ENCODE data around the gene CTSG.
"Not testable (repeated sequence)": the region's sequence is repeated elsewhere in the genome, so short reads cannot be mapped to it uniquely, and the experiment has no call there.

Gene CTSG, protein sequence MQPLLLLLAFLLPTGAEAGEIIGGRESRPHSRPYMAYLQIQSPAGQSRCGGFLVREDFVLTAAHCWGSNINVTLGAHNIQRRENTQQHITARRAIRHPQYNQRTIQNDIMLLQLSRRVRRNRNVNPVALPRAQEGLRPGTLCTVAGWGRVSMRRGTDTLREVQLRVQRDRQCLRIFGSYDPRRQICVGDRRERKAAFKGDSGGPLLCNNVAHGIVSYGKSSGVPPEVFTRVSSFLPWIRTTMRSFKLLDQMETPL

DNA sequence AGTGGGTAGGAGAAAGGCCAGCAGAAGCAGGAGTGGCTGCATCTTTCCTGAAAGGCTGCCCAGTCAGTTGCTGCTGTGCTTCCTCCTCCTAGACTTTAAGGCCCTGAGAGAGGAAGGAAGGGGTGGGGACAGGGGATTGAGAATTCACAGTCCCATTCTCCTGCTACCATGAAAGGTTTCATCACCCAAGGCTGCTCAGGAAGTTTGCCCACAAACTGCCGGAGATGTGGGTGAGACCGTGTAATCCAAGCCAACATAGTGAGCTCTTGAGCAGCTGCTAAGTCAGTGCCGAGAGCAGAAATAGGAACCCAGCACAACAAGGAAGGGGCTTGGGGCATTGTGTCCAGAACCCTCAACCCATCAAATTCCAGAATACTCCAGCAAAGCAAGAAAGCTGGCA lies at the start of gene CTSG:
Gene CTSG, minus strand, starts transcription at position 69 of the 400 bp plus-strand sequence. Its CDS starts 27 bp downstream, at position 42.
- DNase-seq (ENCODE audit: low read depth): no peak

DNA sequence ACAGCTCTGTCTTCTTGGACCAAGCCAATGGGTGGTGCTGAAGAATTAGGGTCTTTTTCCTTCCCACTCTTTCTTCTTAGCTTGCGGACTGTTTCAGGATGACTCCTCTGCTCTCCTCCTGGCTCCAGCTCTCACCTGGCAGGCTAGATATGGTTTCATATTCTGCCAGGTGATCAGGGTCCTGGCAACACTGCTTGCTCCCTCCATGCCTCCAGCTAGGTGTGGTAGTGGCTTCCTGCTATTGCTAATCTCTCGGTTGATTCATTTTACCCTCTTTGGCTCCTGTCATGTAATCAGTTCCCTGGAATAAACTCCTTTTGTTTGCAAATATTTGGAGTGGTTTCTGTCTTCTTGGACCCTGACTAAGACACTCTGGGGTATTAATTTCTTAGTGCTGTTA lies 37.7 kb upstream of the CTSG start:
- DNase-seq (ENCODE audit: low read depth): no peak

DNA sequence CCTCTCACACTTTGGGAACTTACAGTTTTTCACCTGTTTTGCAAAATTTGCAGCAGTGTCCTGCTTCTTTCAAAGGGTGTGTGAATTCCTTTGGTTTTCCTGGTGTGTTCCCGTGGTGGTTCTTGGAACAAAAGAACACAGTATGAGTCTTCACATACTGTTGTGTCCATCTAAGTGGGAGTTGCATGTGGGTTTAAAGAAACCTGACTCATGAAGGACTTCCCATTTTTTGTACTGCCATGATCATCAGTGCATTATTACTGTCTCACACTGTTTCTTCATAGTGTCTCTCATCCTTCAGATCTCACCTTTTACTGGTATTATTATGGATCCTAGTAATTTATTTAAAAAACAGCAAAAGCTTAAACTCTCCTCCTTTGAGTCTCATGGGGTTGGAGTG lies 37.2 kb upstream of the CTSG start:
- no peak for DNase-seq (ENCODE audit: low read depth)

DNA sequence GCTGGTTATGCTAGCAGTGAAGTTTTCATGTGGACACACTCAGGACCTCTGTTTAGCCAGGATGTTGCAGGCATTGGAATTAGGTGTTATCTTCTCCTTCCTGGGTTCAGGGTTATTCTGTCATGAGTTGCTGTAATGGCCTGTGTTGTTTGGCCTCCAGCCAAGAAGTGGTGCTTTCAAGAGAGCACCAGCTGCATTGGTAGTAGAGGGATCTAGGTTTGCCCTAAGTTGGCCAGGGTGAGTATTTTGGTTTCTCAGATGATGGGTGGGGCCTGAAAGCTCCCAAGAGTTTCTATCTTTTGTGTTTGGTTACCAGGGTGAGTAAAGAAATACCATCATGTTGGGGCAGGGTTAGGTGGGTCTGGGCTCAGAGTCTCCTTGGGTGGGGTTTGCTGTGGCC lies 36.1 kb upstream of the CTSG start:
- no peak for DNase-seq (ENCODE audit: low read depth)

DNA sequence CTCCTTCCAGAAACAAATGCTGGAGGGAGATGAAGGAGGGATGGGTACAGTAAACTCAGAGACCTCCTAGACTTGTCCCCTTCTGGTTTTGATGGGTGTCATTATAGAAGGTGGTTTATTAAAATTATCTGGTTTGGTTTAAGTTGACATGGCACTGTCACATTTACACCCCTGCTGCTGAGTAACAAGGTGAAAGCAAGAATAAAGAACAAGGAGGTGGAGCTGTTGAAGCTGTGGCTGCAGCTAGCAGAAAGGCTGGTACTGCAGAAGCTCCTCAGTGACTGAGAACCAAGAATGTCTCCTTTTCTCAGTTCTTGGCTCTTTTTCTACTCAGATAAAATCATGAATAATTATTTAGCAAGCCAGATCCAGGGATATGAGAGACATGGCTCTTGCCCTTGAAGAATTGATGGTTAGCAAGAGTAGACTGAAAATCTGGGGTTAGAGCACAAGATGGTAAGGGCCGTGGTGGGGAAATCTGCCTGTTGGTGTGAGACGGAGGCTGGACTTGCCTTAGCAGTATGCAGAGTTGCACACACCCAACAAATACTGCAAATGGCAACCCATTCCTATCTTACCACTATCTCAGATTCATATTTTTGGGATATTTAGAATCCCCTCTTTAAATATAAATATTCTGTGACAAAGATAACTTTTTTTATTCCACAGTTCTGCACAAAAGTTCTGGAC lies 33.8 kb upstream of the CTSG start, which contains the start of gene GZMH:
Gene GZMH, minus strand, starts transcription at position 31 of the 690 bp plus-strand sequence. CDS start 72 bp downstream, outside the sequence.
- no peak for DNase-seq (ENCODE audit: low read depth)

DNA sequence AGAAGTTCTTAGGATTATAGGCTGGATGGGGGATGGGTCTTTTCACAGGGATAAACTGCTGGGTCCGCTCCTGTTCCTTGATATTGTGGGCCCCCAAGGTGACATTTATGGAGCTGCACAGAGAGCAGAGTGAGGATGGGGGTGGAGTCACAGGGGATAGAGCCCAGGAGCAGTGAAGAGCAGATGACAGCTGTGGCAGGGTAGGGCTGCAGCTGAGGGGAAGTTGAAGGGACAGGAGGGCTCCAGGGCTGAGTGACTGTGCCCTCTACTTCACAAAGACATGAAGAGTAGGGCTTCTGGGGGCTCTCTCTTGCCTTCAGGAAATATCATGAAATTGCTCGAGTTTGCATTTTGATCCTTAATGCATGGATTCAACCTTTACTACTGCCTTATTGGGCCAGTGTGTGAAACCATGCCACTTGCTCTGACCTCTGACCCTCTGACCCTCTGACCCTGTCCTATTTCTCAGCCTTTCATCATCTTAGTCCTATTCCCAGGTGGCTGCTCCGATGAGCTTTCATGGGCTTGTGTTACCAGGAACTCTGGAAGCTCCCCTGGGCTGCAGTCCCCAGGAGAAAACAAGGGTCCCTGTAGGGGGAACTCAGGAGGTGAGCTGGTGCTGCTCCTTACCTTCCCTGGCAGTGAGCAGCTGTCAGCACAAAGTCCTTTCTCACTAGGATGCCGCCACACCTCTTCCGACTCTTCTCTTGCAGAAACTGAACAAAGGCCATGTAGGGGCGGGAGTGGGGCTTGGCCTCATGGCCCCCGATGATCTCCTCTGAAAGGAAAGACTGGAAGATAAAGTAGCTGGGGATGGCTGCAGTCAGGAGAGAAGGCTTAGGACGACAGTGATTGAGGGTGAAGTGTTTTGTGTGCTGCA lies 31.8 kb upstream of the CTSG start:
- DNase-seq (ENCODE audit: low read depth): no peak

DNA sequence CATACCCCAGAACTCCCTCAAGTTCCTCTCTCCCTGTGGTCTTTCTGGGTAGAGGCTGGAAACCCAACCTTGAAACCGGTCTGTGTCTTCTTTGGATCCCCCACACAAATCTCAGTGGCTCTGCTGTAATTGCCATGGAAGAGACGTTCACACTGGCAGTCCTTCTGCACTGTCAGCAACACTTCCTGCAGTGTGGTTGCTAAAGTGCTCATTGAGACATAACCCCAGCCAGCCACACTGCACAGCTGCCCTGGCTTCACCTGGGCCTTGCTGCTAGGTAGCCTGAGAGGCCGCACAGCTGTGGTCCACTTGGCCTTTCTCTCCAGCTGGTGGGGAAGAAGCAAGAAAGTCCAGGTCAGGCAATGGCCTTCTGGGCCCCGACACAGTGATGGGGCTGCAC lies 31.0 kb upstream of the CTSG start:
- DNase-seq (ENCODE audit: low read depth): no peak

DNA sequence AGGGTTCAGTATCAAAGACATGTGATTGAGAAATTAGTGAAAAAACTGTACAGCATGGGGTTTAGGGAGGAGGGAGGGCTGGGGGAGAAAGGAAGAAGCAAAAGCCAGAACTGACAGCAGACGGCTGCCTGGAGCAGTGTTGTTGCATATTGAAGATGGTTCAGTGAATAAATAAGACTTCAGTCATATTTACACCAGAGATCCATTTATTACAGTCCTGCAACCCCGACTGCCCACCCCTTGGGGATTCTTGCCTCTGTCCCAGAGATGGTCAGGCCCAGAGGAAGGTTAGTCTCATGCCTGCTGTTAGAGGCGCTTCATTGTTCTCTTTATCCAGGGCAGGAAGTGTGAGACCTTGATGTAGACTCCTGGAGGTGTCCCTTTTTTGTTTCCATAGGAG lies 30.2 kb upstream of the CTSG start:
- no peak for DNase-seq (ENCODE audit: low read depth)

DNA sequence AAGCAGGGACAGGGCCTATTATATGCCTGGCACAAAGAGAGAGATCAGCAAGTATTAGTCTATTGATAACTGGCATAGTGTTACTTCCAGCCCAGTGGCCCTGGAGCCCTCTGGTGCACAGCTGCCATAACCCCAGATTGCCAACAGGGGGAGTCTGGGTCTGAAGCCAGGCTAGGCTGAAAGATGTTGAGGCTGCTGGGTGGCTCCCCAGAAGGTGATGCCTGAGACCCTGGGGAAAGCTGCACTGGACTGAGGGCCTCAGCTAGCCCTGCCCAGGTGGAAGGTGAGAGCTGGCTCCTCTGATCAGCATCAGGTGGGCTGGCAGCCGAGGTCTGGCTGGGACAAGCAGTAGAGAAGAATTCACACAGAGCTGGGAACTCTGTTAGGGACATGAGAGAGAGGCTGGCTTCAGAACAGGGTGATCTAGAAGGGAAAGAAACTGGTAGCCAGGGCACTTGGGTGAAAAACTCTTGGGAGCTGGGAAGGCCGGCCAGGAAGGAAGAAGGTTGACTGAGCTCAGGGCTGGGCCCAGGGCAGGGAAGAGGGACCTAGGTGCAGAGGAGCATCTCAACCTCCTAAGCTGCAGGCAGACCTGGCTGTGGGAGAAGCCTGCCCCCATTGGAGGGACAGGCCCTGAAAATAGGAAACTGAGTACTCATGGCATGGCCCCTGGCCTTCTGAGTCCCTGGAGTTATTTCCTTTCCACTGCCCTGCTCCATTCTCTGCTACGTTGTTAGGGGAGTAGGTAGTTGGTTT lies 29.6 kb upstream of the CTSG start:
- no peak for DNase-seq (ENCODE audit: low read depth)

DNA sequence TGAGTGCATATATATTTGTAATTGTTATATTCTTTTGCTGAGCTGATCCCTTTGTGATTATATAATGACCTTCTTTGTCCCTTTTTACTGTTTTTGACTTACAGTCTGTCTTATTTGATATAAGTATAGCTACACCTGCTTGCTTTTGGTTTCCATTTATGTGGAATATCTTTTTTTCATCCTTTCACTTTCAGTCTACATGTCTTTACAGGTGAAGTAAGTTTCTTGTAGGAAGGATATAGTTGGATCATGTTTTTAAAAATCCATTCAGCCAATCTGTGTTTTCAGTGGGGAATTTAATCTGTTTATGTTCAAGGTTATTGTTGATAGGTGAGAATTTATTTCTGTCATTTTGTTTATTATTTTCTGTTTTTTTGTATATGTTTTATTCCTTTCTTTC lies 21.4 kb upstream of the CTSG start:
- no peak for DNase-seq (ENCODE audit: low read depth)

DNA sequence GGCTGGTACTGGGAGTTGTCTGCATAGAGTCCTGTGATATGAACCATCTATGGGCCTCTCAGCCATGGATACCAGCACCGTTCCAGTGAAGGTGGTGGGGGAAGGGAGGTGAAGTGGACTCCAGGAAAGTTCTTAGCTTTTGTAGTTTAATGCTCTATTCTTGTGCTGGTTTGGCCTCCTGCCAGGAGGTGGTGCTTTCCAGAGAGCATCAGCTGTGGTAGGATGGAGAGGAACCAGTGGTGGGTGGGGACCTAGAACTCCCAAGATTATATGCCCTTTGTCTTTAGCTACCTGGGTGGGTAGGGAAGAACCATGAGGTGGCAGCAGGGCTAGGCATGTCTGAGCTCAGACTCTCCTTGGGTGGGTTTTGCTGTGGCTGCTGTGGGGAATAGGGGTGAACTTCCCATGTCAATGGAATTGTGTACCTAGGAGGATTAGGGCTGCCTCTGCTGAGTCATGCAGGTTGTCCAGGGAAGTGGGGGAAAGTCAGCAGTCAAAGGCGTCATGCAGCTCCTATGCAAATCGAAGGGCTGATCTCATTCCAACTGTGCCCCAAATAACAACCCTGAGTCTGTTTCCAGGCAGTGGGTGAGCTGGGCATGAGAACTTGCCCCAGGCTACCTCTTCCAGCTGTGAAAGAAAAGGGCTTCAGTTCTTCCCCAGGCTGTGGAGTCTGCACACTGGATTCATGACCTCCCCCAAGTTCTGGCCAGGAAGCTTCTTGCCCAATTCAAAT lies 19.2 kb upstream of the CTSG start:
- no peak for DNase-seq (ENCODE audit: low read depth)

DNA sequence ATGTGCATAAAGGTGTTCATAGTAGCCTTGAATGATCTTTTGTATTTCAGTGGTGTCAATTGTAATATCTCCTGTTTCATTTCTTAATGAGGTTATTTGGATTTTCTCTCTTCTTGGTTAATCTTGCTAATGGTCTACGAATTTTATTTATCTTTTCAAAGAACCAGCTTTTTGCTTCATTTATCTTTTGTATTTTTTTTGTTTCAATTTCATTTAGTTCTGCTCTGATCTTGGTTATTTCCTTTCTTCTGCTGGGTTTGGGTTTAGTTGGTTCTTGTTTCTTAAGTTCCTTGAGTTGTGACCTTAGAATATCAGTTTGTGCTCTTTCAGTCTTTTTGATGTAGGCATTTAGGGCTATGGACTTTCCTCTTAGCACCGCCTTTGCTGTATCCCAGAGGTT lies 15.0 kb upstream of the CTSG start:
- not testable (repeated sequence) for DNase-seq (ENCODE audit: low read depth)

DNA sequence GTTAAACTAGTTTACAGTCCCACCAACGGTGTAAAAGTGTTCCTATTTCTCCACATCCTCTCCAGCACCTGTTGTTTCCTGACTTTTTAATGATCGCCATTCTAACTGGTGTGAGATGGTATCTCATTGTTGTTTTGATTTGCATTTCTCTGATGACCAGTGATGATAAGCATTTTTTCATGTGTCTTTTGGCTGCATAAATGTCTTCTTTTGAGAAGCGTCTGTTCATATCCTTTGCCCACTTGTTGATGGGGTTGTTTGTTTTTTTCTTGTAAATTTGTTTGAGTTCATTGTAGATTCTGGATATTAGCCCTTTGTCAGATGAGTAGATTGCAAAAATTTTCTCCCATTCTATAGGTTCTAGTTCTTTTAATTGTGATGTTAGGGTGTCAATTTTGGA lies 8.4 kb upstream of the CTSG start:
- not testable (repeated sequence) for DNase-seq (ENCODE audit: low read depth)

DNA sequence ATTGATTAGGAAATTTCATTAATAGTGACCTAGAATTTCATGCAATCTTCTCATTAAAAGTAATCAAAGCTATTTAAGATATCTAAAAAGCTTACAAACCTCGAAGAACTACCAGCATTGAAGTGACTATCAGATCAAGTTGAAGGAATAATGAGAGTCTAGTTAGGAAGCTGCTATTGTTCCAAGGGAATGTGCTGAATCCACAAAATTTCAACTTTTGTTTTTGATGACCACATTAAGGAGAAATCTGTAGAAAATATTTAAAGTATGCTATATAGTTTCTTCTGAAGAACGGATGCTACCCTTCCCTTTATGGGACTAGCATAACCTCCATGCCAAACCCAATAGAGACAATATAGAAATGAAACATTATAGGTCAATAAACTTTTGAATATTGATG lies 2.5 kb upstream of the CTSG start:
- no peak for DNase-seq (ENCODE audit: low read depth)

DNA sequence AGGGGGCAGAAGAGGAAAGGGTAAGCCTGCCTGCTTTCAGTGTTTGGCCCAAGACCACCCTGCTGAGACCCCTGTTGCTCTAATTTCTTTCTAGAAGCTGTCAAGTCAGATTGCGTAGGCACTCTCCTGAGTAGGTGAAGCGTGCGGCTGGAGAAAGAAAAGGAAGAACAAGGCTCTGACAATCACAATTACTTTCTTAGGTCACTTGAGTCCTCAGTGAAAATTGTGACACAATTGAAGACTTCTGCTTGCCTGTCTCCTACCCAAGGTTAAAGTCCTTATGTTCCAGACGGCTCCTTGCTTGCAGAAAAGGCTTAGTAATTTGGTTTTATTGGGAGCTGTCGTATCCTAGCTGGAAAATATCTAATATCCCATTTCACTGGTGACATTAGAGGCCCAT lies 721 bp upstream of the CTSG start:
- no peak for DNase-seq (ENCODE audit: low read depth)

DNA sequence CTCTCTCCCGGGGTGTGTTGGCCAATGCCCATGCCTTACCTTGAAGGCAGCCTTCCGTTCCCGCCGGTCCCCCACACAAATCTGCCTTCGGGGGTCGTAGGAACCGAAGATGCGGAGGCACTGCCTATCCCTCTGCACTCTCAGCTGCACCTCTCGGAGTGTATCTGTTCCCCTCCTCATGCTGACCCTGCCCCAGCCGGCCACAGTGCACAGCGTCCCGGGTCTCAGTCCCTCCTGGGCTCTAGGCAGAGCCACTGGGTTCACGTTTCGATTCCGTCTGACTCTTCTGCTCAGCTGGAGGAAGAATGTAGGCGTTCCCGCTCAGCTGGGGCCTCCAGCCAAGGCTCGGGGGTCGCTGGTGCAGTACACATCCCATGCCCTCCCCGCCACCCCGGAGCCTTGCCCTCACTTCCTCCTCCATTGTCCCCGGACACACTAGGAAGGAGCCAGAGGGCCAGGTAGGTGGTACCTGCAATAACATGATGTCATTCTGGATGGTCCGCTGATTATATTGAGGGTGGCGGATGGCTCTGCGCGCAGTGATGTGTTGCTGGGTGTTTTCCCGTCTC lies 1.8 kb downstream of the CTSG start:
- DNase-seq (ENCODE audit: low read depth): no peak

DNA sequence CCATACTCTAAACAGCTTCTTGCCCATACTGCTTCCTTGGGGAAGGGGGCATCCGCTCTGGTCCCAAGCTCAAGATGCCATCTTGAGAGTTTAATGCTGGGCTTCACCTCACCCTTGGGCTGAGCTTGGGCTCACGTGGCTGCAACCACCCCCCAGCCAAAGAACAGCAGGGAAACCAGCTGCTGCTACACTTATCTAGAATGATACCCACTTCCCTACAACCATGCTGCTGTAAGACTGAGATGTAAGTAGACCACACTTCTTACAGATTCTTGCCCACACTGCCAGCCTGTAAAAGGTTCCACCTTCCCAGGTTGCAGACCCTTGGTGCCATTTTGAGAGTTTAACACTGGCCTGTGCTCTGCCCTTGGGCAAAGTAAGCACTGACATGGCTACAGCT lies 9.7 kb downstream of the CTSG start:
- no peak for DNase-seq (ENCODE audit: low read depth)

DNA sequence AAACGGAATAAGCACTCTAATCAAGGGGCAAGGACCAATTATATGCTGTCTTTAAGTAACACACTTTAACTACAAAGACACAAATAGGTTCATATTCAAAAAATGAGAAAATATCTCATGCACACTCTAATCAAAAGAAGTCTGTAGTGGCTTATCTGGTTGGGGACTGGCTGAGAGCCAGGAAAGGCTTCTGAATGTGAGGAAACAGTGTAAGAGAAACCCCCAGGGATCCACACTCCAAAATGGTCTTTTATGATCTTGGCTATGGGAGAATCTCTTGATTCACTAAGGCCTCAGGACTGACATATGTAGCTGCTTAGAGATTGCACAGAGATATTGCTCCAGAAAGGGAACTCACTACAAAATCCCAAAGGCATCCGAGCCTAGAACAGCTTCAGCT lies 10.3 kb downstream of the CTSG start:
- no peak for DNase-seq (ENCODE audit: low read depth)

DNA sequence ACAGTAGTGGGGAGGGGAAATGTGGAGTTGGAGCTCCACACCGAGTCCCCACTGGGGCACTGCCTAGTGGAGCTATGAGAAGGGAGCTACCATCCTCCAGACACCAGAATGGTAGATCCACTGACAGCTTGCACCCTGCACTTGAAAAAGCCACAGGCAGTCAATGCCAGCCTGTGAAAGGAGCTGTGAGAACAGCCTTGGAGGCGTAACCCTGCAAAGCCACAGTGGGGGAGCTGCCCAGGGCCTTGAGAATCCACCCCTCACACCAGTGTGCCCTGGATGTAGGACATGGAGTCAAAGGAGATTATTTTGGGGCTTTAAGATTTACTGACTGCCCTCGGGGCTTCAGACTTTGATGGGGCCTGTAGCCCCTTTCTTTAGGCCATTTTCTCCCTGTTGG lies 12.5 kb downstream of the CTSG start:
- DNase-seq (ENCODE audit: low read depth): no peak

DNA sequence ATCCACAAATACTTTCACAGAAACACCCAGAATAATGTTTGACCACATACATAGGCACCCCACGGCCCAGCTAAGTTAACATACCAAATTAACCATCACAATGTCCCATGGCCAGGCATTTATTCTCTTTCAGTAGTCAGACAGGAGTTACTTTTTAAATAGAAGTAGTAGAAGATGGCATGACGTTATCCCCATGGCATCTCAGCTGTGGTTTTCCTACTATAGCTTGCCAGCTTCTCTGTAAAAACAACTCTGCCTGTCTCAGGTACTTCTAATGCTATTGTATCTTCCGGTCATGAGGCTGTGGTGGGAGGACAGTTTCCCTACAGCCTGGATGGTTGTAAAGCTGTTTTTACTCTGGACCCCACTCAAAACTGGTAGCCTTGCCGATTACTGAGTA lies 19.3 kb downstream of the CTSG start:
- DNase-seq (ENCODE audit: low read depth): no peak

DNA sequence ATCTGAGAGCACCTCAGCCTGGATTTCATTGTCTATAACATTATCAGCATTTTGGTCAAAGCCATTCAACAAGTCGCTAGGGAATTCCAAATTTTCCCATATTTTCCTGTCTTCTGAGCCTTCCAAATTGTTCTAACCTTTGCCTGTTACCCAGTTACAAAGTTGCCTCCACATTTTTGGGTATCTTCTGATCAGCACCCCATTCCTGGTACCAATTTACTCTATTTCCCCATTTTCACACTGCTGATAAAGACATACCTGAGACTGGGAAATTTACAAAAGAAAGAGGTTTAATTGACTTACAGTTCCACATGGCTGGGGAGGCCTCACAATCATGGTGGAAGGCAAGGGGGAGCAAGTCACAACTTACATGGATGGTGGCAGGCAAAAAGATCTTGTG lies 27.0 kb downstream of the CTSG start:
- not testable (repeated sequence) for DNase-seq (ENCODE audit: low read depth)

Measured in non-pigmented ciliary epithelial cell (primary cell).